SH-SY5Y (cell line): ENCODE data around the gene MT1X.

Source experiments
- GATA2 ChIP-seq: IDR thresholded peaks from 2 replicates; pipeline ENCODE4 v1.6.1; 2011; ENCODE audit warnings: mild to moderate bottlenecking, low read depth, low read length
- GATA3 ChIP-seq: IDR thresholded peaks from 2 replicates; pipeline ENCODE4 v1.6.1; 2011; ENCODE audit warnings: low read depth, mild to moderate bottlenecking, low read length, moderate library complexity

DNA sequence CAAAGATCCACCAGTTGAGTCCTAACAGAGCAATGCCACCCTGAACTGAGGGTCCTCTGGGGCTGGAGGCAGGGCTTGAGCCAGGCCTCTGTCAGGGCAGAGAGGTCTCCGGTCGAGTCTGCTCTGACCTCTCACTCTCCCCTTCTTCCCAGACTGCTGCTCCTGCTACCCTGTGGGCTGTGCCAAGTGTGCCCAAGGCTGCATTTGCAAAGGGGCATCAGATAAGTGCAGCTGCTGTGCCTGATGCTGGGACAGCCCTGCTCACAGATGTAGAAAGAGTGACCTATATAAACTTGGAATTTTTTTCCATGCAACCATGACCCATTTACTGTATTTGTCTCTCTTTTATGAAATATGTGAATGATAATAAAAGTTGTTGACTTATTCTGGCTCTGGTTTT, 33.0 kb upstream of the MT1X start:
- TF ChIP-seq GATA3 (no peak), GATA2 (peak; percentile 84)
